Osteoblast (primary cell): ENCODE data around the gene XYLT1. TPM values are rescaled to one million over a fixed set of nuclear protein-coding genes. Genes with fewer than 3 reads are reported as not detected.

Source experiments
- DNase-seq: peaks from one replicate; pipeline ENCODE4 v3.0.0; 2011; ENCODE audit warnings: low spot score, mixed read lengths; ENCODE audit not compliant: insufficient read length; ENCODE audit errors: missing footprints
- H2AFZ ChIP-seq: 2 replicates; pipeline ENCODE4 v1.6.0; 2011; ENCODE audit warnings: mild to moderate bottlenecking, low read length
- H3K27ac ChIP-seq: 2 replicates; pipeline ENCODE4 v1.5.1; 2011; ENCODE audit warnings: mild to moderate bottlenecking, low read depth, low read length, moderate library complexity
- H3K27me3 ChIP-seq: 2 replicates; pipeline ENCODE4 v1.6.0; 2012; ENCODE audit warnings: mild to moderate bottlenecking, control low read depth, inconsistent platforms, low read length, moderate library complexity; ENCODE audit not compliant: insufficient read depth
- H3K36me3 ChIP-seq: 2 replicates; pipeline ENCODE4 v1.5.1; 2011; ENCODE audit warnings: mild to moderate bottlenecking, low read length, control low read depth, moderate library complexity; ENCODE audit not compliant: insufficient read depth
- H3K4me1 ChIP-seq: 2 replicates; pipeline ENCODE4 v1.5.1; 2011; ENCODE audit warnings: mild to moderate bottlenecking, low read length, control low read depth, moderate library complexity; ENCODE audit not compliant: insufficient read depth
- H3K4me2 ChIP-seq: 2 replicates; pipeline ENCODE4 v1.6.0; 2011; ENCODE audit warnings: mild to moderate bottlenecking, low read length; ENCODE audit not compliant: insufficient read depth
- H3K4me3 ChIP-seq: fragments of 200-600 bp; sonication (generic); 3 replicates; pipeline ENCODE4 v1.5.1; 2012; ENCODE audit warnings: mild to moderate bottlenecking, low read length, inconsistent platforms; ENCODE audit not compliant: insufficient read depth
- H3K79me2 ChIP-seq: 2 replicates; pipeline ENCODE4 v1.6.0; 2012; ENCODE audit warnings: mild to moderate bottlenecking, low read length, control low read depth, inconsistent platforms; ENCODE audit not compliant: insufficient read depth
- H3K9me3 ChIP-seq: 2 replicates; pipeline ENCODE4 v1.5.1; 2011; ENCODE audit warnings: low read depth, low read length, control low read depth
- H4K20me1 ChIP-seq: 2 replicates; pipeline ENCODE4 v1.6.0; 2012; ENCODE audit warnings: mild to moderate bottlenecking, low read length, control low read depth; ENCODE audit not compliant: insufficient read depth
- total RNA-seq: library from RNA; depleted of rRNA; stranded (reverse); fragments of >200 nt; gene quantifications from 2 replicates; pipeline ENCODE4 v1.2.3, GENCODE V29; 2012
- TF ChIP-seq, protein P1 (sequence below): IDR thresholded peaks from 2 replicates; pipeline ENCODE4 v1.5.1; 2011; ENCODE audit warnings: mild to moderate bottlenecking, low read depth, low read length, moderate library complexity; ENCODE audit errors: extremely low read depth

The XYLT1 gene
- total RNA-seq, 1 donor: 43.4 TPM

DNA sequence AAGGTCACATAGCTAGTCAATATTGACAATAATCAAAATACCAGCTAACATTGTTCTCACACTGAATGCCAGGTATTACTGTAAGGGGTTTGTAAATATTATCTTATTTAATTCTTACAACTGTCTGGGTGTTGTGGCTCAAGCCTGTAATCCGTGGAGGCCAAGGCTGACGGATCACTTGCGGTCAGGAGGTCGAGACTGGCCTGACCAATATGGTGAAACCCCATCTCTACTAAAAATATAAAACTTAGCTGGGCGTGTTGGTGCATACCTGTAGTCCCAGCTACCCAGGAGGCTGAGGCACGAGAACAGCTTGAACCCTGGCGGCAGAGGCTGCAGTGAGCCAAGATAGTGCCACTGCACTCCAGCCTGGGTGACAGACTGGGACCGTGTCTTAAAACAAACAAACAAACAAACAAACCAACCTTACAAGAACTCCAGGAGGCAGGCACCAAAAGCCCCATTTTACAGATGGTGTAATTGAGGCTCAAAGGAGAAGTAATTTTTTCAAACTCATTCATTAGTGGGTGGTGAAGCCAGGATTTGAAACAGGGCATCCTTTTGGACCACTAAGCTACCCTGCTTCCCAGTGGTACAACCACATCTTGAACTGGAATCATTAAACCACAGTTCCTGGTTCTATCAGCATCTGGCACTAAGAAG lies 104.3 kb downstream of the XYLT1 start:
- TF ChIP-seq, protein P1, sequence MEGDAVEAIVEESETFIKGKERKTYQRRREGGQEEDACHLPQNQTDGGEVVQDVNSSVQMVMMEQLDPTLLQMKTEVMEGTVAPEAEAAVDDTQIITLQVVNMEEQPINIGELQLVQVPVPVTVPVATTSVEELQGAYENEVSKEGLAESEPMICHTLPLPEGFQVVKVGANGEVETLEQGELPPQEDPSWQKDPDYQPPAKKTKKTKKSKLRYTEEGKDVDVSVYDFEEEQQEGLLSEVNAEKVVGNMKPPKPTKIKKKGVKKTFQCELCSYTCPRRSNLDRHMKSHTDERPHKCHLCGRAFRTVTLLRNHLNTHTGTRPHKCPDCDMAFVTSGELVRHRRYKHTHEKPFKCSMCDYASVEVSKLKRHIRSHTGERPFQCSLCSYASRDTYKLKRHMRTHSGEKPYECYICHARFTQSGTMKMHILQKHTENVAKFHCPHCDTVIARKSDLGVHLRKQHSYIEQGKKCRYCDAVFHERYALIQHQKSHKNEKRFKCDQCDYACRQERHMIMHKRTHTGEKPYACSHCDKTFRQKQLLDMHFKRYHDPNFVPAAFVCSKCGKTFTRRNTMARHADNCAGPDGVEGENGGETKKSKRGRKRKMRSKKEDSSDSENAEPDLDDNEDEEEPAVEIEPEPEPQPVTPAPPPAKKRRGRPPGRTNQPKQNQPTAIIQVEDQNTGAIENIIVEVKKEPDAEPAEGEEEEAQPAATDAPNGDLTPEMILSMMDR: no peak
- H3K4me1 ChIP-seq: peaks cover 45% of the 10 kb centered on the region
- peak overlapping the region; percentile 14 for H3K4me2 ChIP-seq
- no peak overlapping the region for H2AFZ ChIP-seq
- H3K4me3 ChIP-seq: no peak overlapping the region
- H3K27ac ChIP-seq: peak overlapping the region; percentile 72
- no peaks in the 10 kb centered on the region for H3K9me3 ChIP-seq
- no peaks in the 10 kb centered on the region for H3K27me3 ChIP-seq
- no peaks in the 10 kb centered on the region for H3K36me3 ChIP-seq
- peaks cover 33% of the 10 kb centered on the region for H4K20me1 ChIP-seq
- DNase-seq: no peak
- H3K79me2 ChIP-seq: peaks cover 30% of the 10 kb centered on the region

DNA sequence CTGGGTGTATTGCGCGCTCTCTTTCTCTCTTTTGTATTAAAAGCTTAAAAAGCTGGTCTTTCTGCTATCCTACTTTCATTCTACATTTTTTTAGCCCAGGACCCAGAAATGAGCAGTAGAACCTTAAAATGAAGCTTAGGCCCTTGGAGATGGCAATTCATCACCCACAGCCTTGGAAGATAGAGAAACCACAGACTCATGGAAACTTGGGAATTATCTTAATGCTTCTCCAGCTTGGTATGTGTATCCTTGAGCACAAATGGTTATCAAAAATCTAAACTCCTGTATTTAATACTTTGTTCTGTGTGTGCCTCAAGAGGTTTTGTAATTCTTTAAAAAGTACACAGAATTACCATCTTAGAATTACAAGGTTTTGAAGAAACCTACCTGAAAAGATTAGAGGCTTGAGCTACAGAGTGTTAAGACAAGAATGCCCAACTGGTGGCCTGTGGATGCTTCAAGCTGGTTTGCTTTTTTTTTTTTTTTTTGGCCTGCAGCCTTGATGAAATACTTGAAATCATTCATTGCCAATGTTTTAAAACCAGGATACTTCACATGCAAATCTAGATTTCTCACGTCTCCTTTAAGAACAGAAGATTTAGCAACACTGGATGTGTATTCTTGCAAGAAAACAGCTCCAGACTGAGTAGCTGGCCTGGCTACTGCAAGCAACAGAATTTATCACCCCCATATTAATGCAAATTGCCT lies 105.0 kb downstream of the XYLT1 start:
- DNase-seq: no peak
- H3K79me2 ChIP-seq: peaks cover 35% of the 10 kb centered on the region
- H3K9me3 ChIP-seq: no peaks in the 10 kb centered on the region
- TF ChIP-seq, protein P1: no peak
- no peaks in the 10 kb centered on the region for H3K27me3 ChIP-seq
- H3K4me2 ChIP-seq: peak overlapping the region; percentile 14
- no peak overlapping the region for H3K4me3 ChIP-seq
- no peaks in the 10 kb centered on the region for H3K36me3 ChIP-seq
- peak overlapping the region; percentile 72 for H3K27ac ChIP-seq
- H4K20me1 ChIP-seq: peaks cover 26% of the 10 kb centered on the region
- H3K4me1 ChIP-seq: peaks cover 48% of the 10 kb centered on the region
- no peak overlapping the region for H2AFZ ChIP-seq

DNA sequence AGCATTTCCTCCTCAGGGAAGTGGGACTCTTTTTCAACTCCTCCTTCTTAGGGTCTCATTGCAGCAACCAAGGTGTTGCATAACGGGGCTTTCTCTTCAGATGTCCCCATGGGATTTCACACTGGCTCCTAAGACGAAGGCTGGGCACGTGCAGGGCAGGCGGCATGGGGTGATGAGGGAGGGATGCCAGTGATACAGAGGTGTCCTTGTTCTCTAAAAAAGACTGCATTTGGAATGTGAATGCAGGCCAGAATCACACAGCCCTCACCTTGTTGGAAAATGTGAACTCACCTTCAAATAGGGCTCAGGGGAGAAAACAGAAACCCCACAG lies 105.6 kb downstream of the XYLT1 start:
- no peaks in the 10 kb centered on the region for H3K36me3 ChIP-seq
- H3K4me3 ChIP-seq: no peak overlapping the region
- H3K27ac ChIP-seq: peak overlapping the region; percentile 72
- TF ChIP-seq, protein P1: no peak
- H3K79me2 ChIP-seq: peaks cover 39% of the 10 kb centered on the region
- H3K4me1 ChIP-seq: peaks cover 48% of the 10 kb centered on the region
- H3K9me3 ChIP-seq: no peaks in the 10 kb centered on the region
- H3K4me2 ChIP-seq: peak overlapping the region; percentile 55
- DNase-seq: no peak
- peaks cover 24% of the 10 kb centered on the region for H4K20me1 ChIP-seq
- no peaks in the 10 kb centered on the region for H3K27me3 ChIP-seq
- no peak overlapping the region for H2AFZ ChIP-seq

DNA sequence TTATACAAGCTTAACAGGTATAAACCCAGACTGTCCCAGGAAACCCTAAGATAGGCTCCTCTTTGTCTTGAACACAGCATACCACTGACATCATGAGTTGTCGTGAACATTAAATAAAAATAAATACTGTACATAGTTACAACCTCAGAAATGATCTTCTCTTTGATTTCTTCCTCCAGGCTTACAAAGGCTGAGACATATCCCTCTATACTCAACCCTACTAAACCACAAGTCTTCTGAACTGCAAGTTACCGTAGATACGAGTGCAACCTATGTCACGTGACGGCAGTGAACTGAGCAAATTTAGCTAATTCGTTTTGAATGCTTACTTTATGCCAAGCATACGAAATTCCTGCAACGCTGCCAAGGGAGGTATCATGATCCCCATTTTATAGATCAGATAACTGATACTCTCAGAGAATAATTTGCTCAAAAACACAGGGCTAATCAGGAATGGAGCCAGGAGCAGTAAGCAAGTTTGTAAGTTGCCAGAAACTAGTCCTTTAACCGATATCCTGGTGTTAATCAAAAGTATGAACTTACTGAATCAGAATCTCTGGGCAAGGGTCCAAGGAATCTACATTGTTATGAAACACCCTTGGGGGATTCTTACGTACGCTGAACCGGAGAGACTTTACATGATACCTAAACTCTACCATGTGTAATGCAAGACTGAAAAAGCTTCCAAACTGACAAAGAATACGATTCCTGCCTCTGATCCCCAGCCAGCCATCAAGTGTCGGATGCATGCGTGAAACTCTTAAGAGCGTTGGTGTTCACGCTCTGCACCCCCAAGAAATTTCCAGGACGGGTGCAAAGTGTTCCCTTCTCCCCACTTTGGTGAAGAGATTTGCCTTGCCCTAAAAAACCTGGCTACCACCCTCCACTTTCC lies 106.2 kb downstream of the XYLT1 start:
- Histone ChIP-seq H3K27ac (peak overlapping the region; percentile 72), H3K4me2 (peak overlapping the region; percentile 55), H3K9me3 (no peaks in the 10 kb centered on the region), H3K4me3 (no peak overlapping the region), H4K20me1 (peaks cover 22% of the 10 kb centered on the region), H3K27me3 (no peaks in the 10 kb centered on the region), H3K79me2 (peaks cover 39% of the 10 kb centered on the region), H3K36me3 (no peaks in the 10 kb centered on the region), H3K4me1 (peaks cover 50% of the 10 kb centered on the region), H2AFZ (no peak overlapping the region)
- peak; percentile 36 for DNase-seq
- TF ChIP-seq, protein P1: no peak
